ENCODE results near the gene ALDH1B1. TPM values are rescaled to one million over a fixed set of nuclear protein-coding genes. Genes with fewer than 3 reads are reported as not detected.
A peak's percentile ranks its signal among the peaks of the same experiment; 100 is the strongest.

The ALDH1B1 gene
- total and polyA plus RNA-seq, 2 of the 13 experiments (the other 11 are each of a cell fraction or from before 2014, with no cell fraction given), result 45.1 to 125 TPM

GRCh38 chr9:38443181-38443580, 50.7 kb downstream of the ALDH1B1 start (continued):
- TF ChIP-seq PRDM10 (CRISPR knock-in tag; IDR thresholded peaks at IDR 0.05; ENCODE audit: low read depth), result no peak
- 0 out of 2 replicates have a peak, but pooled peaks have one; percentile 8 for TF ChIP-seq BHLHE40 (IDR thresholded peaks at IDR 0.05; ENCODE audit: low read length)
- TF ChIP-seq, protein P1, sequence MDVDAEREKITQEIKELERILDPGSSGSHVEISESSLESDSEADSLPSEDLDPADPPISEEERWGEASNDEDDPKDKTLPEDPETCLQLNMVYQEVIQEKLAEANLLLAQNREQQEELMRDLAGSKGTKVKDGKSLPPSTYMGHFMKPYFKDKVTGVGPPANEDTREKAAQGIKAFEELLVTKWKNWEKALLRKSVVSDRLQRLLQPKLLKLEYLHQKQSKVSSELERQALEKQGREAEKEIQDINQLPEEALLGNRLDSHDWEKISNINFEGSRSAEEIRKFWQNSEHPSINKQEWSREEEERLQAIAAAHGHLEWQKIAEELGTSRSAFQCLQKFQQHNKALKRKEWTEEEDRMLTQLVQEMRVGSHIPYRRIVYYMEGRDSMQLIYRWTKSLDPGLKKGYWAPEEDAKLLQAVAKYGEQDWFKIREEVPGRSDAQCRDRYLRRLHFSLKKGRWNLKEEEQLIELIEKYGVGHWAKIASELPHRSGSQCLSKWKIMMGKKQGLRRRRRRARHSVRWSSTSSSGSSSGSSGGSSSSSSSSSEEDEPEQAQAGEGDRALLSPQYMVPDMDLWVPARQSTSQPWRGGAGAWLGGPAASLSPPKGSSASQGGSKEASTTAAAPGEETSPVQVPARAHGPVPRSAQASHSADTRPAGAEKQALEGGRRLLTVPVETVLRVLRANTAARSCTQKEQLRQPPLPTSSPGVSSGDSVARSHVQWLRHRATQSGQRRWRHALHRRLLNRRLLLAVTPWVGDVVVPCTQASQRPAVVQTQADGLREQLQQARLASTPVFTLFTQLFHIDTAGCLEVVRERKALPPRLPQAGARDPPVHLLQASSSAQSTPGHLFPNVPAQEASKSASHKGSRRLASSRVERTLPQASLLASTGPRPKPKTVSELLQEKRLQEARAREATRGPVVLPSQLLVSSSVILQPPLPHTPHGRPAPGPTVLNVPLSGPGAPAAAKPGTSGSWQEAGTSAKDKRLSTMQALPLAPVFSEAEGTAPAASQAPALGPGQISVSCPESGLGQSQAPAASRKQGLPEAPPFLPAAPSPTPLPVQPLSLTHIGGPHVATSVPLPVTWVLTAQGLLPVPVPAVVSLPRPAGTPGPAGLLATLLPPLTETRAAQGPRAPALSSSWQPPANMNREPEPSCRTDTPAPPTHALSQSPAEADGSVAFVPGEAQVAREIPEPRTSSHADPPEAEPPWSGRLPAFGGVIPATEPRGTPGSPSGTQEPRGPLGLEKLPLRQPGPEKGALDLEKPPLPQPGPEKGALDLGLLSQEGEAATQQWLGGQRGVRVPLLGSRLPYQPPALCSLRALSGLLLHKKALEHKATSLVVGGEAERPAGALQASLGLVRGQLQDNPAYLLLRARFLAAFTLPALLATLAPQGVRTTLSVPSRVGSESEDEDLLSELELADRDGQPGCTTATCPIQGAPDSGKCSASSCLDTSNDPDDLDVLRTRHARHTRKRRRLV (CRISPR knock-in tag; IDR thresholded peaks at IDR 0.05), result no peak
- TF ChIP-seq, protein P2, sequence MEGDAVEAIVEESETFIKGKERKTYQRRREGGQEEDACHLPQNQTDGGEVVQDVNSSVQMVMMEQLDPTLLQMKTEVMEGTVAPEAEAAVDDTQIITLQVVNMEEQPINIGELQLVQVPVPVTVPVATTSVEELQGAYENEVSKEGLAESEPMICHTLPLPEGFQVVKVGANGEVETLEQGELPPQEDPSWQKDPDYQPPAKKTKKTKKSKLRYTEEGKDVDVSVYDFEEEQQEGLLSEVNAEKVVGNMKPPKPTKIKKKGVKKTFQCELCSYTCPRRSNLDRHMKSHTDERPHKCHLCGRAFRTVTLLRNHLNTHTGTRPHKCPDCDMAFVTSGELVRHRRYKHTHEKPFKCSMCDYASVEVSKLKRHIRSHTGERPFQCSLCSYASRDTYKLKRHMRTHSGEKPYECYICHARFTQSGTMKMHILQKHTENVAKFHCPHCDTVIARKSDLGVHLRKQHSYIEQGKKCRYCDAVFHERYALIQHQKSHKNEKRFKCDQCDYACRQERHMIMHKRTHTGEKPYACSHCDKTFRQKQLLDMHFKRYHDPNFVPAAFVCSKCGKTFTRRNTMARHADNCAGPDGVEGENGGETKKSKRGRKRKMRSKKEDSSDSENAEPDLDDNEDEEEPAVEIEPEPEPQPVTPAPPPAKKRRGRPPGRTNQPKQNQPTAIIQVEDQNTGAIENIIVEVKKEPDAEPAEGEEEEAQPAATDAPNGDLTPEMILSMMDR (CRISPR knock-in tag; IDR thresholded peaks at IDR 0.05), result no peak
- no peak for TF ChIP-seq HNF4G (IDR thresholded peaks at IDR 0.05; ENCODE audit: borderline replicate concordance, low read depth, low read length)
- no peak for TF ChIP-seq HNF4G (CRISPR knock-in tag; IDR thresholded peaks at IDR 0.05; ENCODE audit: borderline replicate concordance, low read depth)
- TF ChIP-seq SP4 (CRISPR knock-in tag; IDR thresholded peaks at IDR 0.05), result no peak
- TF ChIP-seq, protein P3, sequence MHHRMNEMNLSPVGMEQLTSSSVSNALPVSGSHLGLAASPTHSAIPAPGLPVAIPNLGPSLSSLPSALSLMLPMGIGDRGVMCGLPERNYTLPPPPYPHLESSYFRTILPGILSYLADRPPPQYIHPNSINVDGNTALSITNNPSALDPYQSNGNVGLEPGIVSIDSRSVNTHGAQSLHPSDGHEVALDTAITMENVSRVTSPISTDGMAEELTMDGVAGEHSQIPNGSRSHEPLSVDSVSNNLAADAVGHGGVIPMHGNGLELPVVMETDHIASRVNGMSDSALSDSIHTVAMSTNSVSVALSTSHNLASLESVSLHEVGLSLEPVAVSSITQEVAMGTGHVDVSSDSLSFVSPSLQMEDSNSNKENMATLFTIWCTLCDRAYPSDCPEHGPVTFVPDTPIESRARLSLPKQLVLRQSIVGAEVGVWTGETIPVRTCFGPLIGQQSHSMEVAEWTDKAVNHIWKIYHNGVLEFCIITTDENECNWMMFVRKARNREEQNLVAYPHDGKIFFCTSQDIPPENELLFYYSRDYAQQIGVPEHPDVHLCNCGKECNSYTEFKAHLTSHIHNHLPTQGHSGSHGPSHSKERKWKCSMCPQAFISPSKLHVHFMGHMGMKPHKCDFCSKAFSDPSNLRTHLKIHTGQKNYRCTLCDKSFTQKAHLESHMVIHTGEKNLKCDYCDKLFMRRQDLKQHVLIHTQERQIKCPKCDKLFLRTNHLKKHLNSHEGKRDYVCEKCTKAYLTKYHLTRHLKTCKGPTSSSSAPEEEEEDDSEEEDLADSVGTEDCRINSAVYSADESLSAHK (CRISPR knock-in tag; IDR thresholded peaks at IDR 0.05; ENCODE audit: borderline replicate concordance), result no peak
- no peak for TF ChIP-seq ATRX (CRISPR knock-in tag; IDR thresholded peaks at IDR 0.05; ENCODE audit: borderline replicate concordance)
- no peak for TF ChIP-seq PBX3 (CRISPR knock-in tag; IDR thresholded peaks at IDR 0.05; ENCODE audit: borderline replicate concordance)
- TF ChIP-seq PHF21A (CRISPR knock-in tag; IDR thresholded peaks at IDR 0.05), result 0 out of 2 replicates have a peak, but pooled peaks have one; percentile 49
- TF ChIP-seq NFKB2 (CRISPR knock-in tag; IDR thresholded peaks at IDR 0.05; ENCODE audit: borderline replicate concordance), result no peak
- TF ChIP-seq ZBTB7A (CRISPR knock-in tag; IDR thresholded peaks at IDR 0.05), result no peak
- no peak for TF ChIP-seq ZFP90 (CRISPR knock-in tag; IDR thresholded peaks at IDR 0.05; ENCODE audit: borderline replicate concordance)

Measured in HepG2 (cell line).